HepG2 (cell line): ENCODE data around the gene C14orf132.

Experiments
- GABPB1 ChIP-seq: IDR thresholded peaks from 2 replicates; pipeline ENCODE4 v1.6.1; 2016; ENCODE audit warnings: mild to moderate bottlenecking, missing genetic modification reagents, moderate library complexity, missing compliant biosample characterization
- KDM1A ChIP-seq: IDR thresholded peaks from 2 replicates; pipeline ENCODE4 v1.6.1; 2016; ENCODE audit warnings: missing compliant biosample characterization
- TBP ChIP-seq: sonication (generic); formaldehyde crosslinking; IDR thresholded peaks from 2 replicates; pipeline ENCODE4 v1.5.0; 2020; ENCODE audit warnings: missing genetic modification reagents
- ZNF24 ChIP-seq: fragments of 450-650 bp; IDR thresholded peaks from 2 replicates; pipeline ENCODE4 v1.6.1; 2017; ENCODE audit warnings: antibody characterized with exemption, mild to moderate bottlenecking

DNA sequence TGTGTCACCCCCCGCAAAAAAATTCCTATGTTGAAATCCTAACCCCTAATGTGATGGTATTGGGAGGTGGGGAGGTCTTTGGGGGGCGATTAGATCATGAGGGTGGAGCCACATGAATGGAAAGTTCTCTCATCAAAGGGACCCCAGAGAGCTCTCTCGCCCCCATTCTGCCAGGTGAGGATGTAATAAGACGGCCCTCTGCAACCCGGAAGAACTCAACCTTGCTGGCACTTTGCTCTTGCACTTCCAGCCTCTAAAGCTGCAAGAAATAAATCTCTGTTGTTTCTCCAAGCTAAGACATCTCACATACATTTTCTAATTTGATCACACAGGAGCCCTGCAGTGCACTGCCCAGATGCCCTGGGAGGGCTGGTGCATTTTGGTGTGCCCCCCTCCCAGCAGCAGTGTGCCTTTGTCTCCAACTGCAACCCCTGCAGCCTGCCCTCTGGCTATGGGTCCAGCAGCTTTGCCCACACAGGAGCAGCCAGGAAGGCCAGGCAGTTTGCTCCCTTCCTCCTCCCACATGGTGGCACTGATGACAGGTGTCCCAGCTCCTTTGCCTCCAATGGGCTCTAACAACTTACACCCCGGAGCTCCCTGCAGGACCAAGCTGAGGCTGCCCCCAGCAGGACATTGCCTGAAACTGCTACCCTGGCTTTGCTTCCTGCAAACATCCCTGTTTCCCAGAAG, 59.3 kb downstream of the C14orf132 start:
- TF ChIP-seq KDM1A (no peak), GABPB1 (CRISPR knock-in tag) (no peak), ZNF24 (no peak), TBP (CRISPR knock-in tag) (no peak)
